Common myeloid progenitor, CD34-positive (primary cell): ENCODE results near the gene ZNF451. TPM values are rescaled to one million over a fixed set of nuclear protein-coding genes. Genes with fewer than 3 reads are reported as not detected.
"Not testable (repeated sequence)": the region's sequence is repeated elsewhere in the genome, so short reads cannot be mapped to it uniquely, and the experiment has no call there.

Experiments used
- CTCF ChIA-PET: fragments of 350-600 bp; sonication (Branson Sonifier 250); formaldehyde crosslinking; loops from one replicate; lab custom pipeline; 2021; ENCODE audit warnings: antibody characterized with exemption; lab: Charles Lee
- POLR2A ChIA-PET: fragments of 350-600 bp; sonication (Branson Sonifier 250); formaldehyde crosslinking; loops from one replicate; lab custom pipeline; 2021; ENCODE audit warnings: antibody characterized with exemption; lab: Charles Lee
- DNase-seq, 3 donors: peaks; one replicate each; pipeline versions ENCODE4 v3.0.0 to v3.0.0-alpha.2; 2013
- H3K27ac ChIP-seq, 2 experiments: 1 replicate in 1 of 2; 2 replicates in 1 of 2; pipeline ENCODE4 v1.7.0; 2013; ENCODE audit warnings: inconsistent platforms in 2 of 2, low read length in 2 of 2, mild to moderate bottlenecking in 2 of 2, low read depth in 1 of 2, moderate library complexity in 1 of 2; ENCODE audit not compliant: severe bottlenecking in 2 of 2, insufficient read depth in 1 of 2, poor library complexity in 1 of 2
- H3K27me3 ChIP-seq, 5 experiments: replicated peaks in 2 of 5; 1 replicate in 3 of 5; 2 replicates in 2 of 5; pipeline versions ENCODE4 v1.6.1 to v1.7.0; 2013; ENCODE audit warnings: low read length in 4 of 5, mild to moderate bottlenecking in 2 of 5, moderate library complexity in 2 of 5, inconsistent platforms in 1 of 5; ENCODE audit not compliant: insufficient read depth in 5 of 5, control insufficient read depth in 4 of 5
- H3K36me3 ChIP-seq, 4 experiments: 1 replicate in 2 of 4; 2 replicates in 2 of 4; pipeline versions ENCODE4 v1.6.1 to v1.7.0; 2013; ENCODE audit warnings: low read length in 3 of 4, control low read depth in 1 of 4, mild to moderate bottlenecking in 1 of 4; ENCODE audit not compliant: control insufficient read depth in 4 of 4, insufficient read depth in 4 of 4
- H3K4me1 ChIP-seq, 4 experiments: 1 replicate in 3 of 4; 2 replicates in 1 of 4; pipeline versions ENCODE4 v1.6.1 to v1.7.1; 2013; ENCODE audit warnings: low read length in 3 of 4, mild to moderate bottlenecking in 3 of 4, control low read depth in 1 of 4, inconsistent platforms in 1 of 4, moderate library complexity in 1 of 4; ENCODE audit not compliant: control insufficient read depth in 4 of 4, insufficient read depth in 4 of 4; ENCODE audit errors: control extremely low read depth in 1 of 4
- H3K4me3 ChIP-seq, 7 experiments: 1 replicate in 4 of 7; 2 replicates in 3 of 7; pipeline versions ENCODE4 v1.5.1 to v1.7.0; 2013; ENCODE audit warnings: mild to moderate bottlenecking in 7 of 7, low read length in 6 of 7, moderate library complexity in 6 of 7, inconsistent platforms in 2 of 7, low read depth in 2 of 7, control low read depth in 1 of 7; ENCODE audit not compliant: insufficient read depth in 4 of 7, control insufficient read depth in 1 of 7; ENCODE audit errors: extremely low read depth in 1 of 7
- H3K9me3 ChIP-seq, 5 experiments: 1 replicate in 4 of 5; 2 replicates in 1 of 5; pipeline versions ENCODE4 v1.6.1 to v1.7.1; 2013; ENCODE audit warnings: low read length in 4 of 5, mild to moderate bottlenecking in 2 of 5, inconsistent platforms in 1 of 5, low read depth in 1 of 5, moderate library complexity in 1 of 5; ENCODE audit not compliant: control insufficient read depth in 4 of 5, insufficient read depth in 2 of 5; ENCODE audit errors: control extremely low read depth in 1 of 5
- WGBS: methylation state at CpG from one replicate; pipeline ENCODE4 v1.1.5; 2013; ENCODE audit not compliant: insufficient coverage; 5-methylcytosine and 5-hydroxymethylcytosine counted together
- polyA plus RNA-seq: library from polyadenylated mRNA; unstranded; fragments of 120-200 nt; gene quantifications from one replicate; pipeline ENCODE4 v1.2.1, GENCODE V29; 2013

The ZNF451 gene, protein sequence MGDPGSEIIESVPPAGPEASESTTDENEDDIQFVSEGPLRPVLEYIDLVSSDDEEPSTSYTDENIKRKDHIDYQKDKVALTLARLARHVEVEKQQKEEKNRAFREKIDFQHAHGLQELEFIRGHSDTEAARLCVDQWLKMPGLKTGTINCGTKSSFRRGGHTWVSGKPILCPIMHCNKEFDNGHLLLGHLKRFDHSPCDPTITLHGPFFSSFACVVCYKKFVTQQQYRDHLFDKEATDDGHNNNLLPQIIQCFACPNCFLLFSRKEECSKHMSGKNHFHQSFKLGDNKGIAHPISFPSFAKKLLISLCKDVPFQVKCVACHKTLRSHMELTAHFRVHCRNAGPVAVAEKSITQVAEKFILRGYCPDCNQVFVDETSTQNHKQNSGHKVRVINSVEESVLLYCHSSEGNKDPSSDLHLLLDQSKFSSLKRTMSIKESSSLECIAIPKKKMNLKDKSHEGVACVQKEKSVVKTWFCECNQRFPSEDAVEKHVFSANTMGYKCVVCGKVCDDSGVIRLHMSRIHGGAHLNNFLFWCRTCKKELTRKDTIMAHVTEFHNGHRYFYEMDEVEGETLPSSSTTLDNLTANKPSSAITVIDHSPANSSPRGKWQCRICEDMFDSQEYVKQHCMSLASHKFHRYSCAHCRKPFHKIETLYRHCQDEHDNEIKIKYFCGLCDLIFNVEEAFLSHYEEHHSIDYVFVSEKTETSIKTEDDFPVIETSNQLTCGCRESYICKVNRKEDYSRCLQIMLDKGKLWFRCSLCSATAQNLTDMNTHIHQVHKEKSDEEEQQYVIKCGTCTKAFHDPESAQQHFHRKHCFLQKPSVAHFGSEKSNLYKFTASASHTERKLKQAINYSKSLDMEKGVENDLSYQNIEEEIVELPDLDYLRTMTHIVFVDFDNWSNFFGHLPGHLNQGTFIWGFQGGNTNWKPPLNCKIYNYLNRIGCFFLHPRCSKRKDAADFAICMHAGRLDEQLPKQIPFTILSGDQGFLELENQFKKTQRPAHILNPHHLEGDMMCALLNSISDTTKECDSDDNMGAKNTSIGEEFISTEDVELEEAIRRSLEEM
- 55.5 TPM for polyA plus RNA-seq

DNA sequence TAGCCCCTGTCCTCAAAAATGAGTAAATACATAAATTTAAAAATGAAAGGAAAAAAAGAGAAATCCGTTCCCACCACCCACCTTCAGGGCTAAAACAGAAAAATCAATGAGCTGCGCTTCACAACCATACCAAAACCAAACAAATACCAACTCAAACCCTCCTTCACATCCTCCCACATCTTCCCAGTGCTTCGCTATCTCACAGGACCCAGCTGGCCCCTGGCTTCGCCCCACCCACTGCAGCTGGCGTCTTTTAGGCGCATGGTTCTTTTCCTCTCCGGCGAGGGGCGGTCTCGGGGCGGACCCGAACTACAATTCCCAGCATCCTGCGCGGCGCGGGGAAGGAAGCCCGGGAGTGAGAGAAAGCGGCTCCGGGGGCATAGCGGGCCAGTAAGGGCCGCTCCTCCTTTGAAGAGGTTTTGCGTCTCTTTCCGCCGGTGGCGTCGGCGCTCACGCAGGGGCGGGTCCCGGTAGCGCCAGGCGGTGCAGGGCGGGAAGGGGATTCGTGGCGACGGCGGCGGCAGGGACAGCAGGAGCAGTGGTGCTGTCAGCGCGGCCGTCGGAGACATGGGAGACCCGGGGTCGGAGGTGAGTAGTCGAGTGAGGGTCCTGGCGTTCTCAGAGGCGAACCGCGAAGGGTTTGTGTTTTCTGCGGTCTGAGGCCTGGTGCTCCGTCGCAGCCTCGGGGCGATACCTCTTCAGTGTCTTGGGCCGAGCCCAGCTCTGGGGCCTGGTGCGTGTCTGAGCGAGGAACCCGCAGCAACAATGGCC lies at the start of gene ZNF451:
TSS of gene ZNF451 (plus strand) at position 502 of the 771 bp plus-strand sequence. CDS start at position 568, 66 bp downstream.
- Histone ChIP-seq H3K4me3 (peak within 1 kb of the TSS; percentile 64 to 85 (median 71)), H3K27me3 (no peaks in the 10 kb centered on the region), H3K27ac (peak within 1 kb of the TSS in 1 of 2 experiments; percentile 82), H3K36me3 (peaks cover 2 to 17% (median 6%) of the 10 kb centered on the region in 4 experiments), H3K4me1 (peaks cover 9 to 27% (median 21%) of the 10 kb centered on the region in 4 experiments), H3K9me3 (no peaks in the 10 kb centered on the region)
- peak; percentile 95 to 98 (median 97) for DNase-seq
- under 1% methylated on average over 34 of the region's 58 CpGs for WGBS
- CTCF ChIA-PET, result interaction anchor here (0.9 kb wide), 1 partner anchor 30 kb away, joined by 3 read pairs; no protein-coding TSS in a partner anchor
- POLR2A ChIA-PET, result no interaction called here

DNA sequence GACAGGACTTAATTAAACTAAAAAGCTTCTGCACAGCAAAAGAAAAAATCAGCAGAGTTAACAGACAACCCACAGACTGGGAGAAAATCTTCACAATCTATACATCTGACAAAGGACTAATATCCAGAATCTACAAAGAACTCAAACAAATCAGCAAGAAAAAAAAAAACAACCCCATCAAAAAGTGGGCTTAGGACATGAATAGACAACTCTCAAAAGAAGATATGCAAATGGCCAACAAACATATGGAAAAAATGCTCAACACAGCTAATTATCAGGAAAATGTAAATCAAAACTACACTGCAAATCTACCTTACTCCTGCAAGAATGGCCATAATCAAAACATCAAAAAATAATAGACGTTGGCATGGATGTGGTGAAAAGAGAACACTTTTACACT lies 45.9 kb upstream of the ZNF451 start:
- H3K9me3 ChIP-seq, POLR2A ChIA-PET, H3K27ac ChIP-seq, H3K36me3 ChIP-seq, DNase-seq, H3K4me3 ChIP-seq, H3K27me3 ChIP-seq, CTCF ChIA-PET: not testable (repeated sequence)
- WGBS, result no CpG with 5 or more reads among the region's 1 CpG
- H3K4me1 ChIP-seq, result peaks cover 0 to 11% (median 6%) of the 10 kb centered on the region in 4 experiments

DNA sequence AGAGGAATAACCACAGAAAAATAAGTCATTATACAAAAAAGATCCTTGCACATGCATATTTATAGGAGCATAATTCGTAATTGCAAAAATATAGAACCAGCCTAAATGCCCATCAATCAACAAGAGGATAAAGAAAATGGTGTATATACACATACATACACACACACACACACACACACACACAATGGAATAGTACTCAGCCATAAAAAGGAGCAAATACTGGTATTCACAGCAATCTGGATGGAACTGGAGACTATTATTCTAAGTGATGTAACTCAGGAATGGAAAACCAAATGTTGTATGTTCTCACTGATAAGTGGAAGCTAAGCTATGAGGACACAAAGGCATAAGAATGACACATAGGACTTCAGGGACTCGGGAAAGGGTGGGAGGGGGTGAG lies 45.4 kb upstream of the ZNF451 start:
- H3K27me3 ChIP-seq, result no peaks in the 10 kb centered on the region
- no peak for DNase-seq
- CTCF ChIA-PET, result no interaction called here
- no peak overlapping the region for H3K4me3 ChIP-seq
- POLR2A ChIA-PET, result no interaction called here
- no CpG with 5 or more reads among the region's 2 CpGs for WGBS
- H3K4me1 ChIP-seq, result peaks cover 0 to 13% (median 6%) of the 10 kb centered on the region in 4 experiments
- no peak overlapping the region for H3K27ac ChIP-seq
- peaks cover 0 to 5% (median 4%) of the 10 kb centered on the region in 4 experiments for H3K36me3 ChIP-seq
- no peaks in the 10 kb centered on the region for H3K9me3 ChIP-seq

DNA sequence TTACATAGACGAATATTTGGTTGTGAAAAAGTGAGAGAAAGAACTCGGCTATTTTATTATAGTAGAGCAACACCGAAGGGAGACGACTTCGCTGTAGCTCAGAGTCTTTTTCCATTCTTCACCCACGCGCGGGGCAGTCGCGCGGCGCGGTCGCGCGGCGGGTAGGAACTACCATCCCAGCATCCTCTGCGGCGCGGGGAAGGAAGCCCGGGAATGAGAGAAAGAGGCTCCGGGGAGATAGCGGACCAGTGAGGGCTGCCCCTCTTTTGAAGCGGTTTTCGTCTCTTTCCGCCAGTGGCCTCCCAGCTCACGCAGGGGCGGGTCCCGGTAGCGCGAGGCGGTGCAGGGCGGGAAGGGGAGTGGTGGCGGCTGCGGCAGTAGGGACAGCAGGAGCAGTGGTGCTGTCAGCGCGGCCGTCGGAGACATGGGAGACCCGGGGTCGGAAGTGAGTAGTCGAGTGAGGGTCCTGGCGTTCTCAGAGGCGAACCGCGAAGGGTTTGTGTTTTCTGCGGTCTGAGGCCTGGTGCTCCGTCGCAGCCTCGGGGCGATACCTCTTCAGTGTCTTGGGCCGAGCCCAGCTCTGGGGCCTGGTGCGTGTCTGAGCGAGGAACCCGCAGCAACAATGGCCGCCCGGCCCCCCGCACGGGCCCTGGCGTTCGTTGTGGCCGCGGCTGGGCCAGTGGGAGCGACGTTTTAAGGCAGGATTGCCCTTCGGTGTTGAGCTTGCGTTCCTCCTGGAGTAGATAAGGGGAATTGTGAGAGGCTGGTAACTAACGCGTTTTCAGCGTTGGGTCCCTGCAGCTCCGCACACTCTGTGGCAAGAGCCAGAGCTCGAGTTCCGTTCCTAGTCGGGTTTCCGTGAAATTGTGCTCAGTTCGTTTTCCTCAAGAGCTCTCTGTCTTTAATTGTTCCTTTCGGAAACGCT lies 43.4 kb upstream of the ZNF451 start, which contains the start of gene KIAA1586:
TSS of gene KIAA1586 (plus strand) at position 362 of the 925 bp plus-strand sequence. CDS start at position 425, 63 bp downstream.
- H3K27me3 ChIP-seq, POLR2A ChIA-PET, H3K9me3 ChIP-seq: not testable (repeated sequence)
- WGBS, result 0% methylated on average over 34 of the region's 78 CpGs
- CTCF ChIA-PET, result interaction anchor here (0.5 to 0.9 kb wide), 4 partner anchors 17 to 142 kb away, joined by 3 to 5 read pairs (median 3); no protein-coding TSS in a partner anchor
- Histone ChIP-seq H3K4me3 (peak within 1 kb of the TSS; percentile 41 to 82 (median 73)), H3K36me3 (peaks cover 2 to 18% (median 9%) of the 10 kb centered on the region in 4 experiments), H3K27ac (peak within 1 kb of the TSS in 1 of 2 experiments; percentile 76), H3K4me1 (peaks cover 0 to 13% (median 6%) of the 10 kb centered on the region in 4 experiments)
- peak; percentile 81 to 88 (median 81) for DNase-seq

DNA sequence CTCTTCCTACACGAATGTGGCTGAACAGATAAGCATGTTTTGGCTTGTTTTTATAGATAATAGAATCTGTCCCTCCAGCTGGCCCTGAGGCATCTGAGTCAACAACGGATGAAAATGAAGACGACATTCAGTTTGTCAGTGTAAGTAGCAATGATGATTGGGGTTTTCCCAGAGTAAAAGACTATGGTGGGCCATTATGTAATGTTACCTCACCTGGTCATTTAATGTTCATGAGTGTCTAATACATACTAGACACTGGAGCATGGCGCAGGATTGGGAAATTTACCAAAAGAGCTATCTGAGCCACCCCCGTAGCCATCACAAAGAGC lies 42.8 kb upstream of the ZNF451 start:
- no CpG with 5 or more reads among the region's 5 CpGs for WGBS
- Histone ChIP-seq H3K4me1 (peaks cover 0 to 13% (median 6%) of the 10 kb centered on the region in 4 experiments), H3K36me3 (peaks cover 6 to 24% (median 13%) of the 10 kb centered on the region in 4 experiments)
- H3K27ac ChIP-seq, POLR2A ChIA-PET, H3K27me3 ChIP-seq, DNase-seq, CTCF ChIA-PET, H3K9me3 ChIP-seq, H3K4me3 ChIP-seq: not testable (repeated sequence)
